DMS153 treated with DMSO at 0.1 percent for 48 hours (cell line): Measurements from ENCODE around the gene REPS2.

Source experiments
- DNase-seq: peaks from one replicate; lab custom pipeline; 2025; ENCODE audit not compliant: unreplicated experiment; lab: John Stamatoyannopoulos, UW

Gene REPS2

GRCh38 chrX:17192106-17192505, 245.6 kb downstream of the REPS2 start:
- no peak for DNase-seq
